ENCODE results near the gene LXN.
A peak's percentile ranks its signal among the peaks of the same experiment; 100 is the strongest.

The LXN gene, protein sequence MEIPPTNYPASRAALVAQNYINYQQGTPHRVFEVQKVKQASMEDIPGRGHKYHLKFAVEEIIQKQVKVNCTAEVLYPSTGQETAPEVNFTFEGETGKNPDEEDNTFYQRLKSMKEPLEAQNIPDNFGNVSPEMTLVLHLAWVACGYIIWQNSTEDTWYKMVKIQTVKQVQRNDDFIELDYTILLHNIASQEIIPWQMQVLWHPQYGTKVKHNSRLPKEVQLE

DNA sequence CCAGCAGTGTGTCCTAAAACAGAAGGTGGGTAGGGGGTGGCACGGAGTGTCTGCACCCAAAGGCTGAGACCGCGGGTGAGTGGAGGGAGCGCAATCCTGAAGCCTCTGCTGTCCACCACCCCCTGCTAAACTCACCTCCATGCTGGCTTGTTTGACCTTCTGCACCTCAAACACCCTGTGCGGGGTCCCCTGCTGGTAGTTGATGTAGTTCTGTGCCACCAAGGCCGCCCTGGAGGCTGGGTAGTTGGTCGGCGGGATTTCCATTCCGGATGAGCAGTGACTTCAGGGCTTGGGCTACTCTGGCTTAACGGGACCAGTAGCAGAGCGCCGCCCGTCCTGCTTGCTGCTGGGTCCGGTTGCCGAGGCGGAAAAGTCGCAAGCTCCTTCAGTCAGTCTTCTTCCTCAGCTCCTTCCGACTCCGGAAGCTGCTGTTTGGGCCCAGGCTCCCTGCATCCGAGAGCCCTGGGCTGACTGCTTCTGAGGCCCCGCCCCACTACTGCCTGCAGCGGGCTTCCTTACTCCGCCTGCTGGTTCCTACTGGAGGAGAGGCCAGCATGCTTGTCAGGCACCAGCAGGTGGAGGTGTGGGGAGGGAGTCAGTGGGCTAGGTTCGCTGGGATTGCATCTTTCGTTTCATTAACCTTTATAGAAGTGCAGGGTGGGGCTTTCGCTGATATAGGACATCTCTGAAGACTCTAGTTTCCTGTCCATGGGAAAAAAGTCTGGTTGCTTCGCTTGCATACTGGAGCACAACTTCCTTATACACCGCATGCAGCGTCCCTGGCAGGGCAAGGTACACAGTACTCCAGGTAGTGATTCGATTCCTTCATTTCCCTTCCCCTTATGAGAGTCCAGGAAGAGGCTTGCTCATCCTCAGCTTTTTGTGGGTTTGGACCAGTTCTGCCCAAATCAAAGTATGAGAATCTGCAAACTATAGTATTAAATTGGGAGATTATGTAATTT, at the start of gene LXN:
Gene LXN, minus strand, starts transcription at position 434 of the 962 bp plus-strand sequence. Its CDS starts 170 bp downstream, at position 264.
- peak within 1 kb of the TSS; percentile 67 for H3K4me3 ChIP-seq (ENCODE audit: low read depth, low read length)
- DNase-seq (ENCODE audit: low read depth), result peak; percentile 91
- TF ChIP-seq, protein P1, sequence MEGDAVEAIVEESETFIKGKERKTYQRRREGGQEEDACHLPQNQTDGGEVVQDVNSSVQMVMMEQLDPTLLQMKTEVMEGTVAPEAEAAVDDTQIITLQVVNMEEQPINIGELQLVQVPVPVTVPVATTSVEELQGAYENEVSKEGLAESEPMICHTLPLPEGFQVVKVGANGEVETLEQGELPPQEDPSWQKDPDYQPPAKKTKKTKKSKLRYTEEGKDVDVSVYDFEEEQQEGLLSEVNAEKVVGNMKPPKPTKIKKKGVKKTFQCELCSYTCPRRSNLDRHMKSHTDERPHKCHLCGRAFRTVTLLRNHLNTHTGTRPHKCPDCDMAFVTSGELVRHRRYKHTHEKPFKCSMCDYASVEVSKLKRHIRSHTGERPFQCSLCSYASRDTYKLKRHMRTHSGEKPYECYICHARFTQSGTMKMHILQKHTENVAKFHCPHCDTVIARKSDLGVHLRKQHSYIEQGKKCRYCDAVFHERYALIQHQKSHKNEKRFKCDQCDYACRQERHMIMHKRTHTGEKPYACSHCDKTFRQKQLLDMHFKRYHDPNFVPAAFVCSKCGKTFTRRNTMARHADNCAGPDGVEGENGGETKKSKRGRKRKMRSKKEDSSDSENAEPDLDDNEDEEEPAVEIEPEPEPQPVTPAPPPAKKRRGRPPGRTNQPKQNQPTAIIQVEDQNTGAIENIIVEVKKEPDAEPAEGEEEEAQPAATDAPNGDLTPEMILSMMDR (IDR thresholded peaks at IDR 0.05; ENCODE audit: insufficient read depth, low read depth, low read length, missing control alignments), result peak; percentile 61

GRCh38 chr3:158722108-158722507, 49.7 kb upstream of the LXN start:
- no peak overlapping the region for H3K4me3 ChIP-seq (ENCODE audit: low read depth, low read length)
- no peak for DNase-seq (ENCODE audit: low read depth)

GRCh38 chr3:158718490-158719170, 46.2 kb upstream of the LXN start:
- no peak overlapping the region for H3K4me3 ChIP-seq (ENCODE audit: low read depth, low read length)
- no peak for DNase-seq (ENCODE audit: low read depth)
- TF ChIP-seq, protein P1 (IDR thresholded peaks at IDR 0.05; ENCODE audit: insufficient read depth, low read depth, low read length, missing control alignments), result no peak

More at GRCh38 chr3:158722108-158722507, 49.7 kb upstream of the LXN start:
- TF ChIP-seq, protein P1 (IDR thresholded peaks at IDR 0.05; ENCODE audit: insufficient read depth, low read depth, low read length, missing control alignments), result no peak

- TF ChIP-seq, protein P1 (IDR thresholded peaks at IDR 0.05; ENCODE audit: insufficient read depth, low read depth, low read length, missing control alignments), result no peak
- no peak for DNase-seq (ENCODE audit: low read depth)
These were observed 45.1 kb upstream of the LXN start for GRCh38 chr3:158717576-158717975.

DNA sequence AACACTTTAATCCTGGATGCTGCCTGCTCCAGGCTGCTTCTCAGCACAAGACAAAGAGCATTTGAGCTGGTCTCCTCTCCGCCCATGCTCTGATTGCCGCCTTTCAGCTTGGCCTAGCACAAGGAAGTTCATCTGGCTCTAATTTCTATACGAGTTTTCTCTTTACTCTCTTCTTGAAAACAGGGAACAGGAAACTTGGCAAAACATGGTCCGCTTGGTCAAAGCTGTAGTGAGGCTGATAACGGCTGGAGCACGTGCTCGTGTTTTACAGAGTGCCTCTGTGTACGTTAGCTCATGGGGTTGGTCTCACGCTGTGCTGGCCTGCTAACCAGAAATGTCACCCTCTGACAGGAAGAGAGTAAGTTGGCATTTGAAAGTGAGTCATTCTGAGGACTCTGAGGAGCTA, 40.6 kb upstream of the LXN start:
- H3K4me3 ChIP-seq (ENCODE audit: low read depth, low read length), result no peak overlapping the region
- no peak for DNase-seq (ENCODE audit: low read depth)
- TF ChIP-seq, protein P1 (IDR thresholded peaks at IDR 0.05; ENCODE audit: insufficient read depth, low read depth, low read length, missing control alignments), result no peak

More at GRCh38 chr3:158717576-158717975, 45.1 kb upstream of the LXN start:
- H3K4me3 ChIP-seq (ENCODE audit: low read depth, low read length), result no peak overlapping the region

GRCh38 chr3:158712443-158712842, 40.0 kb upstream of the LXN start:
- TF ChIP-seq, protein P1 (IDR thresholded peaks at IDR 0.05; ENCODE audit: insufficient read depth, low read depth, low read length, missing control alignments), result no peak
- H3K4me3 ChIP-seq (ENCODE audit: low read depth, low read length), result no peak overlapping the region
- peak; percentile 9 for DNase-seq (ENCODE audit: low read depth)

Measured in GM12865 (cell line).